Epidermal melanocyte (primary cell): ENCODE measurements around the gene NAALADL2.

ENCODE experiments used
- DNase-seq: peaks from one replicate; pipeline ENCODE4 v3.0.0; 2011; ENCODE audit warnings: low spot score; ENCODE audit not compliant: insufficient read length

Gene NAALADL2

DNA sequence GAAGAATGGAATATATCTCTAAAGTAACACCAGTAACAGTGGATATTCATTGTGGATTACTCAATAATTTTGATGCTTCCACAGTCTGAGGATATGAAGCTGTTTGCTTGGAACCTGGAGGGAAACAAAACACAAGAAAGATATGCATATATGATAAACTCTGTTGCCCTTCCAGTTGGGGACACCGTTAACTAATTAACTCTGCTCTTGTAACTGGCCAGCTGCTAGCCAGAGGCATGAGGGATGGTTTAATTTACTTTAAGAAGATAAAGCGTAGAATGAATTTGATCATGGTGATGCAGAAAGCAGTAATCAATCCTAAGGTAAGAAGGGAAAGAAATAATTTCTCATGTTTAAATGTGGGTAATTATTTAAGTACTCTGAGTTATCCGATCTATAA lies 442.6 kb downstream of the NAALADL2 start:
- no peak for DNase-seq

DNA sequence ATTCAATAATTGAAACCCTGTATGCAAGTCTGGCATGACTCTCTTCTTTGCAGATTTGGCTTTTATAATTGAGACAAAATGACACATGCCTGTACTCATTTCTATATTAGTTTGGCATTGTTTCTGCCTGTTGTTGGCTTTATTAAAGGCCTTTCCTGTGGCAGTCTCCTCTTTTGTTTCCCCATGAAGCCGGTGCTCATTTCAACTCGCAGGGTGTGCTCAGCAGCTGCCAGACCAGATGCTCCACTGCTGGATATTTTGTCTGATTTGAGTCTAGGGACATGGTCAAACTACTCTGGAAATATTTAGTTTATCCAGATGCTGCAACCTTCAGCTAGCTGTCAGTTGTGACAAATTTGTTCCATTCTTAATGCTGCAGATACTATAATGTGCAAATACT lies 445.3 kb downstream of the NAALADL2 start:
- no peak for DNase-seq

DNA sequence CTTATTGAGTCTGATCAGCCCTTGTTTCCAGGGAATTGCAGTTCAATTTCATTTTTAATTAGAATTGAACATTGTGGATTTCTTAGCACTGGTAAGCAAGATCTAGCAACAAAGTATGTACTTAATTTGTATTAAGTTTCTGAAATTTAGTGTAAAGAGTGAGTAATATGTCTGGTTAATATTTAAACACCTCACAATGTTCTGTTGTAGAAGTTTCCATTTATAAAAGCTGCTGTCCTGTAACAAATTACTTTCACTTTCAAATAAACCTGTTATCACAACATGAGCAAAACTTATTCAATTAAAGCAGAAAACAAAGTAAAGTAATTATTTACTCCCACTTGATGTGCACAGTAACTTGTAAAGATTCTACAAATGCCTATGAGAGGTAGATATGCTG lies 448.5 kb downstream of the NAALADL2 start:
- DNase-seq: no peak

GRCh38 chr3:175308097-175308496 lies 449.0 kb downstream of the NAALADL2 start:
- DNase-seq: no peak

DNA sequence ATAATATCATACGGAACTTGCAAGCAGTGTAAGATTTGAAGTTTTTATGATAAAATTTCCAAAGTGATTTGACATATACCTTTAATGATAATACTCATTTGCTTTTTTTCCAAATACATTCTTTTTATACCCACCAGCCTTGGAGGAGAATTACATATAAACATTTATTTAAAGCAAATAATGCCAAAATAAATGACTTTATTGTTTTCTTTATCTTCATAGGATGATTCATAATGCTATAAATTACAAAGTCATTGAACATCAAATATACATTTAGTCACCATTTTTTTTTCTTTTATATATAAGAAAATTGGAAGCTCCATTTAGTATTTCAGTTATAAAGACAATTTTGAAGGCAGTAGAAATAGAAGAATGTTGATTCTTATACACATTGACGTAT lies 450.9 kb downstream of the NAALADL2 start:
- no peak for DNase-seq

DNA sequence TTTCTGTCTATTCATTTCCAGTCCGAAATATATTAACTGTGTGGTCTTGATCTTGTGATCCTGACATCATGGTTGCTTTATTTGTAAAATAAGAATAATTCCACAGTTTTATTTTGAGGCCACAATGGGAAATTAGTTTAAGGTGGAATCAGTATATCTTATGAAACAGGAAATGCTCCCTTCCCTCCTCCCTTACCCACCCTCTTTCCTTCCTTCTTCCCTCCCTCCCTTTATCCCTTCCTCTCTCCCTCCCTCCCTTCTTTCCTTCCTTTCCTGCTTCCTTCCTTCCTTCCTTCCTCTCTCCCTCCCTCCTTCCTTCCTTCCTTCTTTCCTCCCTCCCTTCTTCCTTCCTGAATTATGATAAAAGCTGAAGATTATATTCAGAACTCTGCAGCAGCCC lies 452.3 kb downstream of the NAALADL2 start:
- DNase-seq: no peak

GRCh38 chr3:175311946-175312345 lies 452.8 kb downstream of the NAALADL2 start:
- no peak for DNase-seq

- no peak for DNase-seq
These were observed 453.7 kb downstream of the NAALADL2 start for GRCh38 chr3:175312791-175313190.

DNA sequence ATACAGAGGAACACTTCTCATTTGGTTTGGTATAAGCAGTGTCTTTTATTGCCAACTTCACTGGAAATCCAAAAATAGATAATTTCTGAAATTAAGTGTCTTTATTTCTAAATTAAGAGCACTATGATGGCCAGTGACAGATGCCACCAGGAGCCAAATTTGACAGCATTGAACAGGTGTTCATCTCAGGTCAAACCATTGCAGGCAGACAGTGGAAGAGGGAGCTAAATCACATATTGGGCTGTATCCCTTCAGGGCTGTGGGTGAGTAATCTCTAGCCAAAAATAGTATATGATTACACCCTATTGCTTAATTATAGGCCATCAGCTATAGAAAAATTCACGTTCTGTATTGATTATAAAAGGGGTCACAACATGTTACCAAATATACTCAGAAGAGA lies 457.7 kb downstream of the NAALADL2 start:
- no peak for DNase-seq

DNA sequence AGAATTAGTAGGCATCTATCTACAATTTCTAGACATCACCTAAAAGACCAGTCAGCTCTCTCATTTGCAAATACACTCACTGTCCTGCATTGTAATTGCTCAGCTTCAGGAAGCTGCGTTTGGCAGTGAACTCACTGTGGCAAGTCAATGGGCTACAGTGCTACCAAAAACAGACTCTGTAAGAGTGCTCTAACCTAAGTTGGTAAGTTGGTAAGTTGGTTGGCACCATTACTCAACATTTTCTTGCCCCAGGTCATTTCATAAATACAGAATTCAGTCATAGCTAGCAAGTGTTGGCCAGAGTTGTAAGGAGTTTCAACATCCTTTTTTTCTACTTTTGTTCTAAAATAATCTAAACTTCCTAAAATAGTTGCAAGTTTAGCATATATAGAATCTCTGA lies 466.3 kb downstream of the NAALADL2 start:
- no peak for DNase-seq

- DNase-seq: no peak
These were observed 466.9 kb downstream of the NAALADL2 start for GRCh38 chr3:175326041-175326440.

DNA sequence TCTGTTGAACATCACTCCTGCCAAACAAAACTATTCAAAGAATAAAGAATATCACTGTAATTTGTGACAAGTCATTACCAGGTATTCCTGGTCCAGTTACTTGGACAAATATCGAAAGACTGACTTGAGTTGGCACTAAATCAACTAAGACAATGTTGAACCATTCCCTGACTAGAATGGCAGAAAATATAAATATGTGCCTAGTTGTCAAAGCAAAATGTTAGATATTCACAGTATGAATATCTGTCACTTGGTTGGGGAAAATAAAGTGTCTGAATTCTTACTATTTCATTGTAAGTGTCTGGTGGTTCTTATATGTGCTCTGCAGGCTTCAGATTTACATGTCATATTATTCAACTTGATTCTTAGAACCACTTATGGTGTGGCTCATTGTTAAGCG lies 470.2 kb downstream of the NAALADL2 start:
- DNase-seq: no peak

DNA sequence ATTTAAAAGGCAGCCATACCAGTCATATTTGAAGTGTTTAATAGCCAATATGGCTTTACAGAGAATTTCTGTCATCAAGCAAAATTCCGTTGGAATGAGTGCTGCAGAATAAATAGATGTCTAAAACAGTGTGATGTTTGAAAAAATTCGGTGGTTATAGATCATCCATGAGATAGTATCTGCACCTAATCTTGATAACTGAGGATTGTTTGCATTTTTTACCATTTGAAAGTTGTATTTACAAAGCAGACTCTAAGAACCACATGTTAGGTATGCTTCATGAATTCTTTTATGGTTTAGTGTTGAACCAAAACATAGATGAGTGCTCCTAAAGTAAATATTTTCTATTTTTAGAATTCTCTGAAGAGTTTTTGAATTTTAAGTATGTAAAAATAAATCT lies 476.1 kb downstream of the NAALADL2 start:
- DNase-seq: no peak

DNA sequence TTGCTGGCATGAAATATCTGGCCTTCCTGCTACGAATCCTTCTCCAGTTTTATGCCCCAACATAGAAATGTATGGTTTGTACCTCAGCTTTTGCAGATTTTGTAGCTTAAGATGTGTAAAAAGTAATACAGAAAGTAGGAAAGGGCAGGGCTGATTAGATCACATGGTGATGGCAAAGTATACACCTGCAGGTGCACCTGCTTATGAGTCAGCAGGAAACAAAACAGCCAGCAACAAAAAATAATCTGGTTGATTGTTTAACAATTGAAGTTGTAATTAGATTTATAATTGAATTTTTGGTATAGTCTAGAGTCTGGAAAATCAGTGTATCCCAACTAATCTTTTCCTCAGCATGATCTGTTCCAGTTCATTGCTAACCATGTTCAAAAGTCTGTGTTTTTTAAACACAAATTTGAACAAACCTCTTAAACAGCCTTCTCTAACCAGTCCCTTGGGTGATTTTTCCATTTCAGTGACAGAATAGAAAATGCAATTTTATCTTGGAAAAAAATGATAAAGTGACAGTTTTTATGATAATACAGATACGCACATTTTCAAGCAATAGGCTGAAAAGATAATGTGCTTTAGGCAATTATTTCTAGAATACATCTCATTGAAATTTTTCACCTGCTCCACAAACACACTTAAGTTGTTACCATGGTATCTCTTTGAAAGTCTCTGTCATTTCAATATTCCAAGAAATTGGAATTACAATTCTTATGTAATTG lies 477.4 kb downstream of the NAALADL2 start:
- no peak for DNase-seq

- DNase-seq: no peak
These were observed 478.5 kb downstream of the NAALADL2 start for GRCh38 chr3:175337631-175338030.

- no peak for DNase-seq
These were observed 479.8 kb downstream of the NAALADL2 start for GRCh38 chr3:175338775-175339535.

- peak; percentile 19 for DNase-seq
These were observed 481.3 kb downstream of the NAALADL2 start for GRCh38 chr3:175340338-175341015.

DNA sequence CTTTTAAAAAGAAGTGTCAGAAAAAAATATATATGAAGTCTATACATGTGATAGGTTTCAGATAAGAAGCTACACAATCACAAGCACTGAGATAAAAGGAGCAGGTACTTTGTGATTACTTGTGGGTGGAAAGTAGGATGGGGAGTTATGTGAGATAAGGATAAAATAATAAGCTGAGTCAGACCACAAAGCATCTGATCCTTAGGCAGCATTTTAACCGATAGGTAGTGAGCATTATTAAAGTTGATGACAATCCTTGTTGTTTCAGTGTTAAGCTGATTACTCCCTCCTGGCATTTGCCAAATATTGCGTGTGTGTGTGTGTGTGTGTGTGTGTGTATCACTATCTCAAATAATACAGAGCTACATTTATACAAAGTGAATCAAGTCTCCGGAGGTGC lies 483.1 kb downstream of the NAALADL2 start:
- no peak for DNase-seq

DNA sequence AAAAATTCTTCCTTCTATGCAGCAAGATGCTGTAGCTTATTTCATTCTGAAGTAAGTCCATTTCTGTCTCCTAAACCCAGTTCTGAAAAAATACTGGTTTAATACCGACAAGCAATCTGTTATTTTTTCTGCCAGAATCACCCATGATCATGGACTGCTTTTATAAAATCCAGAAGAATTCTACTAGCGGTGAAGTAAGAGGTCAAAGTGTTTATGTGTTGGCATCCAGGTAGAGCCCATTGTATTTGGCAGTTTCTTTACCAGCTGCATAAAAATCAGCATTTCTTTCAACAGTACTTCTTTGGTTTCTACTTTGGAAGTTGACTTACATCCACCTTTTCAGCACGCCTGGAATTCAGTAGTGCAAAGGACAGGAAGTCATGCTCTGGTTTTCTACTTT lies 484.8 kb downstream of the NAALADL2 start:
- DNase-seq: no peak

DNA sequence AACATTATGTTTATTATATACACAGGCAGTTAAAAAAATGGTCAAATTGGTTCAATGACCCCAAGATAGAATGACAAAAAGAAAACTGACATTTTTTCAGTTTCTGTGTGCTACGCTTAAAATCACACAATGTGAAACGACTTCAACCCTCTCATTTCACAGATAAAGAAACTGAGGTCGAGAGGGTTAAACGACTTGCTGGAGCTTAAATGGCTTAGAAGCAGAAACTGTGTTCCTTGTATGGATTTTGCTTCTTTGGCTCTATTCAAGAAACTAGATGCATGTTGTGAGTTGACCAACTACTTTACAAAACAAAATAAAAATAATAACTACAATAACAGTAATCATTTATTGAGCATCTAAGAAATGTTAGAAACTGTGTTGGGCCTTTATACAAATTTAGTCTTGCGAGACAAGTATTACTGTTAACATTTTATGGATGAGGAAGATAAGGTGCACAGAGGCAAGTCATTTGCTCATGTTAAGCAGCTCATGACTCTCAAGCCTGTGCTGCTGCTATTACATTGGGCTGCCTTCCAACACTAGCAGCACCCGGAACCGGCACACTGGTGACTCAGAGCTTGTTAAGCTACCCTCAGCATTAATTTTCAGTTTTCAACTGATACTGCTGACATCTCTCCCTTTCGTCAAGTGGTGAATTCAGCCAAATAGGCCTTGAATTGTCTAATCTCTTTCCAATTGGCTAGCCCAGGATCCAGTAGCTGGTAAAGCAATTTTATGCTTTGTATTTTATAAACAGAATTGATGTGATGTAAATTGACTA lies 487.6 kb downstream of the NAALADL2 start:
- no peak for DNase-seq

- no peak for DNase-seq
These were observed 490.0 kb downstream of the NAALADL2 start for GRCh38 chr3:175349168-175349567.
